ENCODE data around the gene LAMB1.

- TF ChIP-seq CTCF (conservative IDR thresholded peaks at IDR 0.05; ENCODE audit: low read depth, low read length) (no peak), EZH2 (IDR thresholded peaks at IDR 0.05; ENCODE audit: borderline replicate concordance, low read depth, low read length, poor library complexity, severe bottlenecking) (no peak)
Observed at GRCh38 chr7:107957436-107957835, 45.5 kb downstream of the LAMB1 start.
